HepG2 (cell line): ENCODE results near the gene ODAM. TPM values are rescaled to one million over a fixed set of nuclear protein-coding genes. Genes with fewer than 3 reads are reported as not detected.

Source experiments
- ATAC-seq: fragments of 200-7000 bp; cut with Tn5 transposase; 3 replicates; pipeline ENCODE4 v1.9.1; 2020; ENCODE audit warnings: mild to moderate bottlenecking, moderate library complexity
- BruUV-seq: library from RNA; stranded (reverse); fragments of 400-500 nt; replicated peaks from 2 replicates; lab custom pipeline; 2021; lab: Mats Ljungman, UMichigan
- CTCF ChIA-PET: fragments of 300-600 bp; formaldehyde crosslinking; extraction: SDS; loops from one replicate; lab custom pipeline; 2021; ENCODE audit warnings: low total read pairs, inconsistent platforms, low intra/inter-chr PET ratio; lab: Yijun Ruan, JAX
- POLR2A ChIA-PET: fragments of 350-600 bp; sonication (Branson Sonifier 250); formaldehyde crosslinking; loops from one replicate; lab custom pipeline; 2020; ENCODE audit warnings: antibody characterized with exemption, inconsistent platforms; lab: Yijun Ruan, JAX
- DNase-seq: peaks from one replicate; pipeline ENCODE4 v3.0.0-alpha.2; 2015; ENCODE audit warnings: low spot score
- FAIRE-seq: peaks from 3 replicates; lab custom pipeline; 2011; peaks lifted over from hg19 to GRCh38; lab: Jason Lieb, UNC
- H2AFZ ChIP-seq: one replicate; pipeline ENCODE4 v1.6.1; 2011; ENCODE audit warnings: low read length, inconsistent platforms
- H3K27ac ChIP-seq: fragments of 300-600 bp; 3 replicates; pipeline ENCODE4 v1.8.0; 2011; ENCODE audit warnings: mixed run types, mild to moderate bottlenecking, mixed read lengths, low read length, inconsistent platforms; ENCODE audit not compliant: insufficient read depth; ENCODE audit errors: extremely low read length
- H3K27me3 ChIP-seq, 2 experiments: fragments of 200-600 bp in 1 of 2; 2 replicates in 1 of 2; 3 replicates in 1 of 2; pipeline versions ENCODE4 v1.6.0 to v1.8.0; 2011; ENCODE audit warnings: low read length in 2 of 2, mild to moderate bottlenecking in 2 of 2, moderate library complexity in 2 of 2, inconsistent platforms in 1 of 2; ENCODE audit not compliant: insufficient read depth in 2 of 2, control insufficient read depth in 1 of 2
- H3K36me3 ChIP-seq, 2 experiments: fragments of 200-600 bp in 1 of 2; replicated peaks in 1 of 2; 2 replicates in 1 of 2; 3 replicates in 1 of 2; pipeline versions ENCODE4 v1.5.1 to v1.8.0; 2011; ENCODE audit warnings: low read length in 2 of 2, inconsistent platforms in 1 of 2; ENCODE audit not compliant: insufficient read depth in 2 of 2, control insufficient read depth in 1 of 2
- H3K4me1 ChIP-seq: 2 replicates; pipeline ENCODE4 v1.5.1; 2012; ENCODE audit warnings: low read length, inconsistent platforms; ENCODE audit not compliant: insufficient read depth
- H3K4me2 ChIP-seq: 2 replicates; pipeline ENCODE4 v1.6.0; 2011; ENCODE audit warnings: low read depth, low read length, inconsistent platforms
- H3K4me3 ChIP-seq, 3 experiments: fragments of 200-600 bp in 1 of 3; sonication (generic), shearing (Covaris generic) in 1 of 3; replicated peaks in 1 of 3; 2 replicates each; pipeline ENCODE4 v1.5.1; 2011 to 2016; ENCODE audit warnings: low read length in 3 of 3, inconsistent platforms in 2 of 3, low read depth in 2 of 3, mild to moderate bottlenecking in 2 of 3, control low read depth in 1 of 3, mixed read lengths in 1 of 3; ENCODE audit not compliant: insufficient read depth in 1 of 3
- H3K79me2 ChIP-seq: one replicate; pipeline ENCODE4 v1.6.1; 2011; ENCODE audit warnings: low read length, inconsistent platforms; ENCODE audit not compliant: insufficient read depth
- H3K9ac ChIP-seq: 2 replicates; pipeline ENCODE4 v1.6.0; 2011; ENCODE audit warnings: mild to moderate bottlenecking, low read depth, low read length, inconsistent platforms; ENCODE audit not compliant: insufficient read depth
- H3K9me3 ChIP-seq: 2 replicates; pipeline ENCODE4 v1.5.1; 2012; ENCODE audit warnings: mild to moderate bottlenecking, low read length
- H4K20me1 ChIP-seq: 2 replicates; pipeline ENCODE4 v1.6.0; 2011; ENCODE audit warnings: inconsistent platforms, mild to moderate bottlenecking, low read length, moderate library complexity; ENCODE audit not compliant: insufficient read depth
- ARID3A ChIP-seq: IDR thresholded peaks from 2 replicates; pipeline ENCODE4 v1.6.1; 2012; ENCODE audit warnings: low read depth, low read length, improper control_type of control experiment
- ARID5B ChIP-seq: IDR thresholded peaks from 2 replicates; pipeline ENCODE4 v1.4.0; 2020; ENCODE audit warnings: mild to moderate bottlenecking, missing genetic modification reagents
- LRRFIP1 ChIP-seq: sonication (generic); formaldehyde crosslinking; conservative IDR thresholded peaks from 2 replicates; pipeline ENCODE4 v1.4.0; 2020; ENCODE audit warnings: missing genetic modification reagents
- REXO4 ChIP-seq: sonication (generic); formaldehyde crosslinking; IDR thresholded peaks from 2 replicates; pipeline ENCODE4 v1.8.0; 2022; ENCODE audit warnings: missing genetic modification reagents, mild to moderate bottlenecking, borderline replicate concordance
- SOX13 ChIP-seq, 3 experiments: fragments of 450-650 bp in 1 of 3; sonication (generic) in 1 of 3; formaldehyde crosslinking in 1 of 3; IDR thresholded peaks in 2 of 3; conservative IDR thresholded peaks in 1 of 3; 2 replicates each; pipeline versions ENCODE4 v1.5.0 to v1.6.1; 2016 to 2020; ENCODE audit warnings: antibody characterized with exemption in 1 of 3, mild to moderate bottlenecking in 1 of 3, missing compliant biosample characterization in 1 of 3, missing genetic modification reagents in 1 of 3, moderate library complexity in 1 of 3
- YY1 ChIP-seq: IDR thresholded peaks from 2 replicates; pipeline ENCODE4 v1.6.1; 2011; ENCODE audit warnings: low read length, low read depth, moderate library complexity, mild to moderate bottlenecking; ENCODE audit not compliant: insufficient read depth, insufficient replicate concordance
- ZNF362 ChIP-seq: sonication (generic); formaldehyde crosslinking; IDR thresholded peaks from 2 replicates; pipeline ENCODE4 v1.4.0; 2020; ENCODE audit warnings: missing genetic modification reagents, mild to moderate bottlenecking, borderline replicate concordance
- WGBS: methylation state at CpG from one replicate; pipeline ENCODE4 v1.1.6; 2017; ENCODE audit warnings: low lambda C conversion rate; 5-methylcytosine and 5-hydroxymethylcytosine counted together
- in situ Hi-C: cut with HindIII; loops from 2 replicates; pipeline ENCODE4 v1.10.0; 2017; ENCODE audit warnings: low pct_unique_long_range_greater_than_20kb; ENCODE audit not compliant: extremely low pct_ligation_motif_present
- intact Hi-C: fragments of 100-400 bp; cut with micrococcal nuclease; formaldehyde crosslinking; loops from one replicate; pipeline ENCODE4 v1.10.0; 2022; ENCODE audit not compliant: unreplicated experiment
- polyA plus RNA-seq, 8 experiments: library from polyadenylated mRNA; depleted of rRNA in 3 of 8; stranded (reverse) in 7 of 8; unstranded in 1 of 8; fragments of >200 nt; fragmentation: Illumina TruSeq in 4 of 8; extraction: Trizol in 4 of 8; gene quantifications; 2 replicates each; pipeline versions ENCODE4 v1.2.1 to v1.2.3, GENCODE V29; 2011 to 2016; ENCODE audit warnings: low read depth in 4 of 8, missing spikeins in 1 of 8, mixed read lengths in 1 of 8; ENCODE audit not compliant: insufficient read depth in 1 of 8
- total RNA-seq, 5 experiments: library from RNA; depleted of rRNA; stranded (reverse); fragments of >200 nt; fragmentation: Illumina TruSeq; extraction: Trizol; gene quantifications; 2 replicates each; pipeline ENCODE4 v1.2.3, GENCODE V29; 2016; ENCODE audit warnings: low read depth in 1 of 5

Gene ODAM
- total and polyA plus RNA-seq, 2 of the 13 experiments (the other 11 are each of a cell fraction or from before 2014, with no cell fraction given) = 94.6 to 115 TPM

GRCh38 chr4:70183168-70183939 is 12.2 kb upstream of the ODAM start:
- ATAC-seq = peak; percentile 20; the same call in 2 of the 3 replicates
- TF ChIP-seq YY1 = peak; percentile 39
- TF ChIP-seq ARID5B (CRISPR knock-in tag) = peak; percentile 27; the same call in 1 of the 2 replicates
- no peak for TF ChIP-seq REXO4
- TF ChIP-seq LRRFIP1 = no peak
- TF ChIP-seq ZNF362 (CRISPR knock-in tag) = peak; percentile 86
- TF ChIP-seq SOX13 (IDR thresholded peaks at IDR 0.05) = no peak
- TF ChIP-seq SOX13 (CRISPR knock-in tag; conservative IDR thresholded peaks at IDR 0.05 in 1 of 2, IDR thresholded peaks at IDR 0.05 in 1 of 2) = 0 out of 4 replicates have a peak, but pooled peaks of 1 of the 2 experiments have one; percentile 29
- peak; percentile 52; the same call in 1 of the 2 replicates for TF ChIP-seq ARID3A

More at GRCh38 chr4:70183168-70183939, 12.2 kb upstream of the ODAM start:
- FAIRE-seq (no peak), DNase-seq (peak; percentile 75)
- H3K9ac ChIP-seq = peak overlapping the region; percentile 54
- in situ Hi-C loops = loop anchor here (5.0 to 10.0 kb wide), 2 partner anchors 299 to 351 kb away; no protein-coding TSS in a partner anchor
- no peaks in the 10 kb centered on the region for H4K20me1 ChIP-seq
- H3K4me1 ChIP-seq = peaks cover 73% of the 10 kb centered on the region
- peak overlapping the region in 1 of 3 experiments; percentile 13; a peak in 1 of 6 replicates for H3K4me3 ChIP-seq
- H3K4me2 ChIP-seq = peak overlapping the region; percentile 52
- ChIA-PET CTCF (interaction anchor here (0.8 kb wide), 1 partner anchor 287 kb away, joined by 3 read pairs; no protein-coding TSS in a partner anchor), POLR2A (interaction anchor here (1.7 to 2.2 kb wide), 3 partner anchors 351 to 360 kb away, joined by 4 to 12 read pairs (median 7); no protein-coding TSS in a partner anchor)
- no peaks in the 10 kb centered on the region for H3K27me3 ChIP-seq
- peak overlapping the region; percentile 90 for H3K27ac ChIP-seq
- no peaks in the 10 kb centered on the region for H3K79me2 ChIP-seq
- intact Hi-C loops = loop anchor here (1.0 to 5.0 kb wide), 9 partner anchors 55 to 494 kb away; no protein-coding TSS in a partner anchor
- no peak overlapping the region for H2AFZ ChIP-seq
- 23% methylated on average over 6 of the region's 6 CpGs for WGBS
- H3K9me3 ChIP-seq = no peaks in the 10 kb centered on the region
- TSS peak; percentile 86 for BruUV-seq
- H3K36me3 ChIP-seq = no peaks in the 10 kb centered on the region
